AG08395 (cell line): ENCODE measurements around the gene CXCL12.

ENCODE experiments used
- DNase-seq: peaks from one replicate; pipeline ENCODE4 v3.0.0; 2012; ENCODE audit warnings: mixed read lengths, low spot score

The CXCL12 gene

GRCh38 chr10:44399659-44400451, 15.0 kb upstream of the CXCL12 start:
- DNase-seq: no peak

GRCh38 chr10:44398747-44399658, 14.1 kb upstream of the CXCL12 start:
- DNase-seq: peak; percentile 54

GRCh38 chr10:44398271-44398670, 13.4 kb upstream of the CXCL12 start:
- no peak for DNase-seq

- no peak for DNase-seq
Observed at GRCh38 chr10:44397476-44398225, 12.8 kb upstream of the CXCL12 start.

GRCh38 chr10:44396671-44397191, 11.8 kb upstream of the CXCL12 start:
- DNase-seq: no peak

- DNase-seq: no peak
Observed at GRCh38 chr10:44395902-44396670, 11.2 kb upstream of the CXCL12 start.

GRCh38 chr10:44395396-44395795, 10.5 kb upstream of the CXCL12 start:
- DNase-seq: no peak

- DNase-seq: no peak
Observed at GRCh38 chr10:44394696-44395381, 9.9 kb upstream of the CXCL12 start.

- DNase-seq: no peak
Observed at GRCh38 chr10:44393834-44394547, 9.1 kb upstream of the CXCL12 start.

- DNase-seq: no peak
Observed at GRCh38 chr10:44393051-44393630, 8.2 kb upstream of the CXCL12 start.

GRCh38 chr10:44392420-44392819, 7.5 kb upstream of the CXCL12 start:
- no peak for DNase-seq

- no peak for DNase-seq
Observed at GRCh38 chr10:44391981-44392380, 7.1 kb upstream of the CXCL12 start.

- peak; percentile 32 for DNase-seq
Observed at GRCh38 chr10:44390585-44391072, 5.7 kb upstream of the CXCL12 start.

GRCh38 chr10:44389556-44389955, 4.7 kb upstream of the CXCL12 start:
- DNase-seq: no peak

GRCh38 chr10:44389150-44389549, 4.3 kb upstream of the CXCL12 start:
- DNase-seq: no peak

GRCh38 chr10:44388641-44389040, 3.7 kb upstream of the CXCL12 start:
- no peak for DNase-seq

GRCh38 chr10:44387853-44388251, 3.0 kb upstream of the CXCL12 start:
- DNase-seq: no peak

- DNase-seq: peak; percentile 89
Observed at GRCh38 chr10:44386546-44387052, 1.7 kb upstream of the CXCL12 start.
